Fibroblast of lung (primary cell): ENCODE results near the gene ALOXE3. TPM values are rescaled to one million over a fixed set of nuclear protein-coding genes. Genes with fewer than 3 reads are reported as not detected.

ENCODE experiments used
- DNase-seq, 2 donors: peaks; one replicate each; pipeline versions ENCODE4 v3.0.0 to v3.0.0-alpha.2; 2010; ENCODE audit warnings: low read depth in 2 of 2
- H2AFZ ChIP-seq: 2 replicates; pipeline ENCODE4 v1.5.1; 2012; ENCODE audit warnings: low read length, control low read depth, inconsistent platforms
- H3K27ac ChIP-seq: 2 replicates; pipeline ENCODE4 v1.5.1; 2011; ENCODE audit warnings: low read length, control low read depth; ENCODE audit not compliant: insufficient read depth
- H3K27me3 ChIP-seq: 2 replicates; pipeline ENCODE4 v1.5.1; 2011; ENCODE audit warnings: mild to moderate bottlenecking, low read length; ENCODE audit not compliant: control insufficient read depth, insufficient read depth
- H3K36me3 ChIP-seq: 2 replicates; pipeline ENCODE4 v1.5.1; 2011; ENCODE audit warnings: low read length; ENCODE audit not compliant: control insufficient read depth, insufficient read depth
- H3K4me1 ChIP-seq: 2 replicates; pipeline ENCODE4 v1.5.1; 2011; ENCODE audit warnings: low read length; ENCODE audit not compliant: control insufficient read depth, insufficient read depth; ENCODE audit errors: extremely low read depth
- H3K4me2 ChIP-seq: 2 replicates; pipeline ENCODE4 v1.5.1; 2011; ENCODE audit warnings: low read length, control low read depth; ENCODE audit not compliant: insufficient read depth; ENCODE audit errors: extremely low read depth
- H3K4me3 ChIP-seq, 4 experiments: fragments of 200-600 bp in 1 of 4; sonication (generic) in 1 of 4; replicated peaks in 1 of 4; 2 replicates each; pipeline ENCODE4 v1.5.1; 2011 to 2016; ENCODE audit warnings: low read length in 4 of 4, low read depth in 3 of 4, mild to moderate bottlenecking in 3 of 4, control low read depth in 2 of 4, inconsistent platforms in 1 of 4, mixed read lengths in 1 of 4; ENCODE audit not compliant: insufficient read depth in 1 of 4; ENCODE audit errors: control extremely low read depth in 1 of 4
- H3K79me2 ChIP-seq: 2 replicates; pipeline ENCODE4 v1.5.1; 2012; ENCODE audit warnings: mild to moderate bottlenecking, low read length, inconsistent platforms; ENCODE audit not compliant: control insufficient read depth, insufficient read depth
- H3K9ac ChIP-seq: 2 replicates; pipeline ENCODE4 v1.5.1; 2011; ENCODE audit warnings: mild to moderate bottlenecking, low read length, control low read depth; ENCODE audit not compliant: insufficient read depth
- H3K9me3 ChIP-seq: 2 replicates; pipeline ENCODE4 v1.5.1; 2012; ENCODE audit warnings: low read depth, low read length; ENCODE audit not compliant: control insufficient read depth, insufficient read depth
- H4K20me1 ChIP-seq: 2 replicates; pipeline ENCODE4 v1.5.1; 2011; ENCODE audit warnings: low read length; ENCODE audit not compliant: control insufficient read depth, insufficient read depth; ENCODE audit errors: extremely low read depth
- CTCF ChIP-seq, 2 donors: IDR thresholded peaks in 1 of 2; conservative IDR thresholded peaks in 1 of 2; 1 replicate in 1 of 2; 2 replicates in 1 of 2; pipeline ENCODE4 v1.5.1; 2011 to 2012; ENCODE audit warnings: low read length in 2 of 2, control low read depth in 1 of 2, inconsistent platforms in 1 of 2, low read depth in 1 of 2, mild to moderate bottlenecking in 1 of 2
- EZH2 ChIP-seq: IDR thresholded peaks from 2 replicates; pipeline ENCODE4 v1.5.1; 2012; ENCODE audit warnings: low read length, control low read depth, mild to moderate bottlenecking; ENCODE audit errors: missing control alignments
- polyA plus RNA-seq, 2 donors: library from polyadenylated mRNA; depleted of rRNA in 1 of 2; stranded (reverse) in 1 of 2; unstranded in 1 of 2; fragments of >200 nt; gene quantifications; 2 replicates each; pipeline ENCODE4 v1.2.1, GENCODE V29; 2011 to 2012; ENCODE audit warnings: missing spikeins in 1 of 2
- total RNA-seq: library from RNA; depleted of rRNA; stranded (reverse); fragments of >200 nt; gene quantifications from 2 replicates; pipeline ENCODE4 v1.2.1, GENCODE V29; 2014

ALOXE3 gene
- total and polyA plus RNA-seq, 2 donors (not counting 1 experiment from before 2014, with no cell fraction given) = 0.01 TPM; not detected in 1

DNA sequence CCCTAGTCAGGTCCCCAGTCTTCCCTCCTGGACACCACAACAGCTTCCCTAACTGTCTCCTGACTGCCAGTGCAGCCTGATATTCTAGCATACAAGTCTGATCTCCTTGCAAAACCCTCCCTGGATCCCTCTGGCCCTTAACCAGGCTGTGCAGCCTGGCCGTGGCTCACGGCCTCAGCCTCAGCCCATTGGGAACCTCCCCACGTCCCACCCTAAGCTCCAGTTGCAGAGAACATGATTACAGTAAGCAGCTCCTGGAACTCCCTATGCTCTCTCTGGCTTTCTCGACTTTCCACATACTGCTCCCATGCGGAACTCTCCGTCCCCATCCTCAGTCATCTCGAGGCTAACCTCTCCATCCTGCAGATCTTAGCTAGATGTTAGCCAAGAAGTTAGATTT is 43.8 kb downstream of the ALOXE3 start:
- no peak overlapping the region for H3K27ac ChIP-seq
- H3K27me3 ChIP-seq = peaks cover 48% of the 10 kb centered on the region
- no peaks in the 10 kb centered on the region for H3K4me1 ChIP-seq
- no peaks in the 10 kb centered on the region for H3K79me2 ChIP-seq
- H3K36me3 ChIP-seq = no peaks in the 10 kb centered on the region
- DNase-seq = no peak
- H3K9ac ChIP-seq = no peak overlapping the region
- TF ChIP-seq EZH2 = no peak
- no peaks in the 10 kb centered on the region for H4K20me1 ChIP-seq
- H3K9me3 ChIP-seq = no peaks in the 10 kb centered on the region
- no peak overlapping the region for H2AFZ ChIP-seq
- H3K4me3 ChIP-seq = no peak overlapping the region
- H3K4me2 ChIP-seq = no peak overlapping the region

DNA sequence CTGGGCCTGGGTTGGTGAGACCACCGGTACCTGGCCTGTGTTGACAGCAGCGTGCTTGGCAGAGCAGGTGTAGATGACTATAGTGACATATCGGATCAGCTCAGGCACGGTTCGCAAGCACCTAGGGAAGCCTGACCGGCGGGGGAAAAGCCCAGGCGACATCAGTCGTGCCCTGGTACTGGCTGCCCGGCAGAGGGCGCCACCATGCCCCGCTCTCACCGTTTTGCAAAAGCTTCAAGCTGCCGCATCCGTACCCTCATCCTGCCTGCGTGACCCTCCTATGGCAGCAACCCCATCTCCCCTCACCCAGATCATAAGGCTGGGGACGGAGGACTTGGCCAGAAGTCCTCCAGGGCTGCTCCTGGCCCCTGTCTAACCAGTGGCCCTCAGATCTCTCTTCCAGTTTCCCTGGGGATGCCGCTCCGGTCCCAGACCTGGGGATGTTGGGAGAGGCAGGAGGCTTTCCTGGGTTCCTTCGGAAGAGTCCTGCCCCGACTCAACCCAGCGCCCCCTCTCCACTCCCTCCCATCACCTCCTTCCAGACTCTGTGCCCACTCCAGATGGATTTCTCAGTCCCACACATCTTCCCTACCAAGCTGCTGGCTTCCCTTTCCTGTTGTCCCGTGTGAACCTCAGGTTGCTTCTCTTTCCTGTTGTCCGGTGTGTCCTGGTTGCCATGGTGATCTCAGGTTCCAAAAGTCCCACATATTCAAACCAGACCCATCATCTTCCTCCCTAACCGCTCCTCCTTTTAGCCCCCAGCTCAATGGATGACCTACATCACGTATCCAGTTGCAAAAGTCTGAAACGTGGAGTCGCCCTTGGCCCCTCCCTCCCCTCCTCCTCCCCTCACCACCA is 44.5 kb downstream of the ALOXE3 start:
- Histone ChIP-seq H3K27me3 (peaks cover 42% of the 10 kb centered on the region), H4K20me1 (no peaks in the 10 kb centered on the region), H3K9me3 (no peaks in the 10 kb centered on the region), H3K4me1 (no peaks in the 10 kb centered on the region), H3K9ac (no peak overlapping the region), H3K36me3 (no peaks in the 10 kb centered on the region), H3K79me2 (no peaks in the 10 kb centered on the region), H2AFZ (no peak overlapping the region), H3K4me3 (no peak overlapping the region), H3K27ac (no peak overlapping the region), H3K4me2 (no peak overlapping the region)
- peak; percentile 45 to 93 for TF ChIP-seq CTCF (conservative IDR thresholded peaks at IDR 0.05 in 1 of 2, IDR thresholded peaks at IDR 0.05 in 1 of 2; ENCODE audit: low read depth in 1 of 2, low read length in 2 of 2)
- peak; percentile 75 for TF ChIP-seq EZH2
- DNase-seq = peak; percentile 37 to 49

DNA sequence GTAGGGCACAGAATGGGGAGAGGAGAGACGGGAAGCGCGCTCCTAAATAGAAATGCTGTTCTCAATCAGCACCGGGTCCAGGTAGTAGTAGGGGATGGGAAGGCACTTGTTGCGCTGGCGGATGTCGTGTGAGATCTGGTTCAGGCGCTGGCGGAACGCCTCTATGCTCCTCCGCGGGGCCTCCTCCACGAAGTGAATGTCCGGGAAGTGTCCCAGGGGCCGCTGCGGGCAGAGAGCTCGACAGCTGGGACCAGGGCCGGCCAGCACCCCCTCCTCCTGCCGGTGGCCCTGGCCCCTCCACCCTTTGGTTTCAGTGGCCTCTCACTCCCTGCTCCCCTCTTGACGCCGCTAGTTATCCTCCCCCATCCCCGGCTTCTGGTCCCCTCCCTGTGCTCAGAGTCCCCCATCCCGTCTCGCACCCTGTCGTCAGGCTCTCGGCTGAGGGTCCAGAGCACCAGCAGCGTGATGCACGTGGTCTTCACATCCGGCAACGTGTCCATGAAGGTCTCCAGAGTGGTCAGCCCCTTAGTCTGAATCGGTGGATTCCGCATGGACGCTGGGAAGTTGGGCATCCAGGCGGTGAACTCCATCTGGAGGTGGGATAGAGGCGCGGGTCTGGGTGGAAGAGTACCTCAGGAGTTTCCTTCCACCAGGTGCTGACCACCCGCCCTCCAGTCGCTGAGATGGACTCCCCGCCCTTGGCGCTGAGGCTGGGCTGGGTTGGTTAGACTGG is 45.4 kb downstream of the ALOXE3 start:
- no peak for DNase-seq
- Histone ChIP-seq H3K9ac (no peak overlapping the region), H3K27me3 (peaks cover 46% of the 10 kb centered on the region), H3K27ac (no peak overlapping the region), H2AFZ (no peak overlapping the region), H3K36me3 (no peaks in the 10 kb centered on the region), H3K4me2 (no peak overlapping the region), H3K79me2 (no peaks in the 10 kb centered on the region), H3K4me1 (no peaks in the 10 kb centered on the region), H3K9me3 (no peaks in the 10 kb centered on the region), H3K4me3 (no peak overlapping the region), H4K20me1 (no peaks in the 10 kb centered on the region)
- TF ChIP-seq EZH2 (peak; percentile 85), CTCF (conservative IDR thresholded peaks at IDR 0.05 in 1 of 2, IDR thresholded peaks at IDR 0.05 in 1 of 2; ENCODE audit: low read depth in 1 of 2, low read length in 2 of 2) (no peak)
